Mesangial cell (primary cell): ENCODE data around the gene BMP5. TPM values are rescaled to one million over a fixed set of nuclear protein-coding genes. Genes with fewer than 3 reads are reported as not detected.

Experiments
- total RNA-seq: library from RNA; depleted of rRNA; stranded (reverse); fragments of >200 nt; gene quantifications from 2 replicates; pipeline ENCODE4 v1.2.3, GENCODE V29; 2015

BMP5 gene
- total RNA-seq = 0.16 and 0.25 TPM in 2 replicates

GRCh38 chr6:55875400-55875799 lies at the start of gene BMP5:
Gene BMP5 (minus strand): TSS chr6:55875590. CDS start chr6:55874865, 725 bp downstream.

